HG03139 (cell line): ENCODE results near the gene SMYD3.

ENCODE experiments used
- ATAC-seq: cut with Tn5 transposase; IDR thresholded peaks from one replicate; pipeline ENCODE4 v1.9.1; 2021; ENCODE audit not compliant: unreplicated experiment

SMYD3 gene

GRCh38 chr1:246309247-246309884, 197.7 kb downstream of the SMYD3 start:
- ATAC-seq: no peak

- ATAC-seq: no peak
These were observed 198.5 kb downstream of the SMYD3 start for GRCh38 chr1:246308533-246309075.

- no peak for ATAC-seq
These were observed 200.6 kb downstream of the SMYD3 start for GRCh38 chr1:246306415-246307037.

- no peak for ATAC-seq
These were observed 202.4 kb downstream of the SMYD3 start for GRCh38 chr1:246304484-246305259.

- ATAC-seq: no peak
These were observed 204.3 kb downstream of the SMYD3 start for GRCh38 chr1:246302711-246303317.

GRCh38 chr1:246302251-246302625, 204.8 kb downstream of the SMYD3 start:
- no peak for ATAC-seq

- no peak for ATAC-seq
These were observed 205.4 kb downstream of the SMYD3 start for GRCh38 chr1:246301553-246302250.

- no peak for ATAC-seq
These were observed 206.2 kb downstream of the SMYD3 start for GRCh38 chr1:246300626-246301549.

GRCh38 chr1:246297279-246298265, 209.5 kb downstream of the SMYD3 start:
- no peak for ATAC-seq

GRCh38 chr1:246295968-246296367, 211.1 kb downstream of the SMYD3 start:
- no peak for ATAC-seq

- ATAC-seq: no peak
These were observed 211.7 kb downstream of the SMYD3 start for GRCh38 chr1:246295340-246295739.

GRCh38 chr1:246294263-246294662, 212.8 kb downstream of the SMYD3 start:
- no peak for ATAC-seq

- no peak for ATAC-seq
These were observed 213.5 kb downstream of the SMYD3 start for GRCh38 chr1:246293366-246294121.

GRCh38 chr1:246292571-246292970, 214.5 kb downstream of the SMYD3 start:
- no peak for ATAC-seq

GRCh38 chr1:246291127-246291526, 216.0 kb downstream of the SMYD3 start:
- no peak for ATAC-seq

GRCh38 chr1:246283771-246284410, 223.2 kb downstream of the SMYD3 start:
- ATAC-seq: no peak

GRCh38 chr1:246281639-246282038, 225.4 kb downstream of the SMYD3 start:
- ATAC-seq: no peak
